ENCODE results near the gene RAX.

RAX gene

GRCh38 chr18:59308248-59308937 lies 35.1 kb upstream of the RAX start (continued):
- TF ChIP-seq ZNF561 (tag by site-specific recombination; IDR thresholded peaks at IDR 0.05; ENCODE audit: borderline replicate concordance) (peak; percentile 20; the same call in 1 of the 2 replicates), SP7 (tag by site-specific recombination; IDR thresholded peaks at IDR 0.05) (peak; percentile 50; the same call in 1 of the 2 replicates), ZBTB26 (tag by site-specific recombination; optimal IDR thresholded peaks at IDR 0.05) (peak; percentile 69), ZNF692 (tag by site-specific recombination; IDR thresholded peaks at IDR 0.05) (peak; percentile 42; the same call in 1 of the 2 replicates), TCF7L2 (IDR thresholded peaks at IDR 0.05; ENCODE audit: borderline replicate concordance, low read depth, low read length) (no peak), ZNF341 (tag by site-specific recombination; IDR thresholded peaks at IDR 0.05; ENCODE audit: low read depth) (peak; percentile 91), ZNF2 (tag by site-specific recombination; IDR thresholded peaks at IDR 0.05) (peak; percentile 73), HIC1 (tag by site-specific recombination; IDR thresholded peaks at IDR 0.05) (peak; percentile 49; the same call in 1 of the 2 replicates), ZSCAN30 (tag by site-specific recombination; IDR thresholded peaks at IDR 0.05) (peak; percentile 79), PATZ1 (tag by site-specific recombination; IDR thresholded peaks at IDR 0.05) (peak; percentile 33), ZNF37A (tag by site-specific recombination; IDR thresholded peaks at IDR 0.05) (no peak), ZIC2 (tag by site-specific recombination; IDR thresholded peaks at IDR 0.05) (peak; percentile 81), CTCF (tag by site-specific recombination; IDR thresholded peaks at IDR 0.05) (peak; percentile 94), ZNF513 (tag by site-specific recombination; IDR thresholded peaks at IDR 0.05) (no peak), ZNF501 (tag by site-specific recombination; IDR thresholded peaks at IDR 0.05) (peak; percentile 58; the same call in 1 of the 2 replicates), GLIS1 (tag by site-specific recombination; IDR thresholded peaks at IDR 0.05) (peak; percentile 85), ZNF423 (tag by site-specific recombination; IDR thresholded peaks at IDR 0.05) (peak; percentile 94), ZNF449 (tag by site-specific recombination; IDR thresholded peaks at IDR 0.05) (no peak), ZBTB7A (tag by site-specific recombination; IDR thresholded peaks at IDR 0.05; ENCODE audit: low read depth) (no peak), KLF8 (tag by site-specific recombination; IDR thresholded peaks at IDR 0.05) (peak; percentile 38; the same call in 1 of the 2 replicates)

Data from HEK293 (cell line).